GM12878 (cell line): ENCODE data around the gene TENT4B. TPM values are rescaled to one million over a fixed set of nuclear protein-coding genes. Genes with fewer than 3 reads are reported as not detected.

Experiments used
- ATAC-seq: fragments of 200-7000 bp; cut with Tn5 transposase; 3 replicates; pipeline ENCODE4 v1.9.1; 2020; ENCODE audit warnings: mild to moderate bottlenecking, moderate library complexity
- BruUV-seq: library from RNA; stranded (reverse); fragments of 400-500 nt; replicated peaks from 2 replicates; lab custom pipeline; 2021; lab: Mats Ljungman, UMichigan
- CTCF ChIA-PET: fragments of 300-600 bp; sonication (Branson Sonifier 250); formaldehyde crosslinking; extraction: SDS; loops from one replicate; lab custom pipeline; 2021; ENCODE audit warnings: inconsistent platforms; lab: Yijun Ruan, JAX
- POLR2A ChIA-PET: fragments of 350-600 bp; formaldehyde crosslinking; extraction: SDS; loops from one replicate; lab custom pipeline; 2021; ENCODE audit warnings: inconsistent platforms; lab: Charles Lee
- RAD21 ChIA-PET: fragments of 300-600 bp; sonication (Branson Sonifier 250); formaldehyde crosslinking; loops from one replicate; lab custom pipeline; 2023; ENCODE audit warnings: antibody characterized with exemption; ENCODE audit not compliant: unreplicated experiment; lab: Charles Lee
- SMC1A ChIA-PET: fragments of 300-600 bp; sonication (Branson Sonifier 250); formaldehyde crosslinking; loops from one replicate; lab custom pipeline; 2023; ENCODE audit not compliant: unreplicated experiment, uncharacterized antibody; lab: Charles Lee
- DNase-seq: peaks from one replicate; pipeline ENCODE4 v3.0.0-alpha.2; 2011; ENCODE audit warnings: low read depth, low spot score
- FAIRE-seq: peaks from 3 replicates; lab custom pipeline; 2011; peaks lifted over from hg19 to GRCh38; lab: Jason Lieb, UNC
- H2AFZ ChIP-seq: 2 replicates; pipeline ENCODE4 v1.6.0; 2011; ENCODE audit warnings: low read depth, low read length, control low read depth; ENCODE audit not compliant: control insufficient read depth
- H3K27ac ChIP-seq: 2 replicates; pipeline ENCODE4 v1.5.1; 2011; ENCODE audit warnings: control low read depth; ENCODE audit not compliant: control insufficient read depth, insufficient read depth
- H3K27me3 ChIP-seq, 2 experiments: replicated peaks in 1 of 2; 2 replicates each; pipeline versions ENCODE4 v1.6.0 to v1.6.1; 2011; ENCODE audit warnings: low read length in 1 of 2; ENCODE audit not compliant: control insufficient read depth in 2 of 2, insufficient read depth in 2 of 2
- H3K36me3 ChIP-seq, 2 experiments: 2 replicates each; pipeline ENCODE4 v1.5.1; 2011; ENCODE audit warnings: low read length in 1 of 2; ENCODE audit not compliant: control insufficient read depth in 2 of 2, insufficient read depth in 2 of 2
- H3K4me1 ChIP-seq: 2 replicates; pipeline ENCODE4 v1.6.1; 2011; ENCODE audit warnings: mild to moderate bottlenecking, low read length, moderate library complexity, mixed read lengths; ENCODE audit not compliant: control insufficient read depth, insufficient read depth
- H3K4me2 ChIP-seq: 2 replicates; pipeline ENCODE4 v1.6.0; 2011; ENCODE audit warnings: control low read depth; ENCODE audit not compliant: control insufficient read depth, insufficient read depth
- H3K4me3 ChIP-seq: fragments of 200-600 bp; sonication (generic); 2 replicates; pipeline ENCODE4 v1.5.1; 2016
- H3K79me2 ChIP-seq: 2 replicates; pipeline ENCODE4 v1.6.0; 2011; ENCODE audit warnings: low read length; ENCODE audit not compliant: control insufficient read depth, insufficient read depth
- H3K9ac ChIP-seq: 2 replicates; pipeline ENCODE4 v1.8.0; 2011; ENCODE audit warnings: low read length, control low read depth, mixed read lengths; ENCODE audit not compliant: control insufficient read depth, insufficient read depth
- H3K9me3 ChIP-seq: replicated peaks from 3 replicates; pipeline ENCODE4 v1.5.1; 2011; ENCODE audit warnings: mild to moderate bottlenecking, low read length; ENCODE audit not compliant: control insufficient read depth, insufficient read depth
- H4K20me1 ChIP-seq: 2 replicates; pipeline ENCODE4 v1.6.0; 2011; ENCODE audit not compliant: control insufficient read depth, insufficient read depth
- CBFB ChIP-seq: IDR thresholded peaks from 2 replicates; pipeline ENCODE4 v1.6.1; 2016; ENCODE audit warnings: antibody characterized with exemption, low read depth
- EZH2 ChIP-seq: IDR thresholded peaks from 2 replicates; pipeline ENCODE4 v1.6.1; 2012; ENCODE audit warnings: low read depth, mild to moderate bottlenecking, control low read depth, inconsistent platforms, low read length, borderline replicate concordance; ENCODE audit not compliant: control insufficient read depth
- JUND ChIP-seq: IDR thresholded peaks from 2 replicates; pipeline ENCODE4 v1.6.1; 2012; ENCODE audit warnings: low read depth, mild to moderate bottlenecking, low read length, improper control_type of control experiment, moderate library complexity
- PKNOX1 ChIP-seq: fragments of 450-650 bp; IDR thresholded peaks from 2 replicates; pipeline ENCODE4 v1.6.1; 2016; ENCODE audit warnings: mild to moderate bottlenecking
- RCOR1 ChIP-seq: conservative IDR thresholded peaks from 2 replicates; pipeline ENCODE4 v1.6.1; 2012; ENCODE audit warnings: low read depth, low read length, improper control_type of control experiment
- WGBS: methylation state at CpG from one replicate; pipeline ENCODE4 v1.1.6; 2016; ENCODE audit warnings: low lambda C conversion rate; ENCODE audit not compliant: insufficient replicate concordance, insufficient coverage; ENCODE audit errors: missing lambda C conversion rate; 5-methylcytosine and 5-hydroxymethylcytosine counted together
- in situ Hi-C: fragments of 300-500 bp; cut with MboI; formaldehyde crosslinking; loops from 9 replicates; pipeline ENCODE4 v1.14.3; 2018; ENCODE audit warnings: mixed read lengths
- intact Hi-C: fragments of 100-400 bp; cut with micrococcal nuclease; formaldehyde crosslinking; loops from one replicate; pipeline ENCODE4 v1.14.2; 2022; ENCODE audit not compliant: unreplicated experiment
- polyA plus RNA-seq, 11 experiments: library from polyadenylated mRNA; depleted of rRNA in 4 of 11; unstranded in 6 of 11; stranded (reverse) in 5 of 11; fragments of >200 nt; fragmentation: Nextera tagmentation in 4 of 11; fragmentation: Illumina TruSeq in 1 of 11; extraction: Ambion mirVana in 4 of 11; extraction: Trizol in 1 of 11; gene quantifications; 1 replicate in 1 of 11; 2 replicates in 10 of 11; pipeline versions ENCODE4 v1.2.1 to v1.2.3, GENCODE V29; 2011 to 2016; ENCODE audit warnings: inconsistent platforms in 2 of 11, missing spikeins in 2 of 11, low read depth in 1 of 11
- total RNA-seq, 4 experiments: library from RNA; depleted of rRNA in 3 of 4; stranded (reverse); fragments of >200 nt in 3 of 4; fragmentation: Illumina TruSeq in 1 of 4; extraction: Trizol in 1 of 4; gene quantifications; 2 replicates each; pipeline versions ENCODE4 v1.2.1 to v1.2.3, GENCODE V29; 2013 to 2021

Gene TENT4B
- total and polyA plus RNA-seq, 10 of the 15 experiments (the other 5 are each of a cell fraction or from before 2014, with no cell fraction given) = 4.4 to 16.7 (median 10.8) TPM

GRCh38 chr16:50178491-50178941, 25.4 kb downstream of the TENT4B start:
- no peak for ATAC-seq
- no TSS peak for BruUV-seq
- 50% methylated on average over 1 of the region's 1 CpG for WGBS
- ChIA-PET CTCF (no interaction called here), POLR2A (interaction anchor here (0.6 kb wide), 1 partner anchor 12 kb away, joined by 3 read pairs; no protein-coding TSS in a partner anchor), SMC1A (no interaction called here), RAD21 (no interaction called here)
- Histone ChIP-seq H3K27ac (no peak overlapping the region), H3K4me1 (no peaks in the 10 kb centered on the region; the same call in 1 of the 2 replicates), H3K79me2 (peaks cover 49% of the 10 kb centered on the region), H3K4me2 (no peak overlapping the region), H4K20me1 (no peaks in the 10 kb centered on the region), H3K4me3 (no peak overlapping the region), H2AFZ (no peak overlapping the region), H3K27me3 (no peaks in the 10 kb centered on the region), H3K36me3 (no peaks in the 10 kb centered on the region; a peak in 3 of 4 replicates), H3K9ac (no peak overlapping the region), H3K9me3 (no peaks in the 10 kb centered on the region; the same call in 2 of the 3 replicates)
- no peak for FAIRE-seq
- in situ Hi-C loops = no loop called here
- no peak for DNase-seq
- intact Hi-C loops = no loop called here
- TF ChIP-seq PKNOX1 = peak; percentile 18; the same call in 1 of the 2 replicates
- no peak for TF ChIP-seq JUND
- TF ChIP-seq RCOR1 = no peak
- no peak for TF ChIP-seq CBFB

- no peak overlapping the region for H3K4me2 ChIP-seq
- peaks cover 6% of the 10 kb centered on the region; the same call in 1 of the 2 replicates for H3K4me1 ChIP-seq
- peaks cover 51% of the 10 kb centered on the region for H3K79me2 ChIP-seq
- intact Hi-C loops (no loop called here), in situ Hi-C loops (no loop called here)
- RAD21 ChIA-PET = interaction anchor here (0.8 to 1.0 kb wide), 2 partner anchors 9 to 28 kb away, joined by 3 to 4 read pairs; no protein-coding TSS in a partner anchor
- no peaks in the 10 kb centered on the region for H3K9me3 ChIP-seq
- BruUV-seq = no TSS peak
- FAIRE-seq = no peak
- no peaks in the 10 kb centered on the region; the same call in 1 of the 2 replicates for H4K20me1 ChIP-seq
- DNase-seq = no peak
- no peak overlapping the region for H3K4me3 ChIP-seq
- H3K27ac ChIP-seq = no peak overlapping the region
- no peaks in the 10 kb centered on the region for H3K27me3 ChIP-seq
- ATAC-seq = no peak
- no peak overlapping the region for H2AFZ ChIP-seq
- H3K9ac ChIP-seq = no peak overlapping the region
- TF ChIP-seq EZH2 = no peak
- TF ChIP-seq, all 136 proteins: peak for 0
- POLR2A ChIA-PET = no interaction called here
- SMC1A ChIA-PET = interaction anchor here (1.0 to 1.7 kb wide), 3 partner anchors 25 to 115 kb away, joined by 3 to 4 read pairs (median 3); no protein-coding TSS in a partner anchor
- no peaks in the 10 kb centered on the region; a peak in 3 of 4 replicates for H3K36me3 ChIP-seq
- CTCF ChIA-PET = interaction anchor here (0.7 to 1.5 kb wide), 4 partner anchors 28 to 225 kb away, joined by 3 read pairs; partner anchors contain the start of gene CNEP1R1
Observed at GRCh38 chr16:50182441-50182840, 29.3 kb downstream of the TENT4B start.
